GM13976 (cell line): ENCODE measurements around the gene VPS37C.

Source experiments
- DNase-seq: peaks from one replicate; pipeline ENCODE4 v3.0.0; 2012; ENCODE audit warnings: low spot score
- in situ Hi-C: fragments of 300-500 bp; cut with MboI; formaldehyde crosslinking; loops from one replicate; pipeline ENCODE4 v1.12.0; 2022; ENCODE audit warnings: low sequenced_read_pairs, mixed read lengths, inconsistent platforms; ENCODE audit not compliant: unreplicated experiment
- TF ChIP-seq, protein P1 (sequence below): IDR thresholded peaks from 2 replicates; pipeline ENCODE4 v1.5.1; 2012; ENCODE audit warnings: borderline replicate concordance, mild to moderate bottlenecking; ENCODE audit not compliant: insufficient read depth; ENCODE audit errors: extremely low read depth, missing control alignments, control extremely low read depth

The VPS37C gene

DNA sequence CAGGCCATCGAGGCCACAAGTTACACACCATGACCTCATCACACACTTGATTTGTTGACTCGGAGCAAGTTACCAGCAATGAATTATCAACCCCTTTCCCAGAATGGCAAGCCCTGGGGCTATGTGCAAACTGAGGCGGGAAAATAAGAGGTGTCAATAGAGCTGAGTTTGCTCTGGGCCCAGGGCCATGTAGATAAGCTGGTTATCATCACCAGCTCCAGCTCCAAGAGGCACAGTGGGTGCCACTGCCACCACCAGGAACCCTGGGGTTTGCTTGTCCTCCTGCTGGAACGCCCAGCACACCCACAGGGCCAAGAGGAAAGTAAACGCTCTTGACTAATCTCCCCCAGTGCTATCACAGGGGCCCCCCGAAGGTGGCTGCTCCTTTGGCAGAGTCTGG is 13.0 kb upstream of the VPS37C start:
- in situ Hi-C loops, result no loop called here
- TF ChIP-seq, protein P1, sequence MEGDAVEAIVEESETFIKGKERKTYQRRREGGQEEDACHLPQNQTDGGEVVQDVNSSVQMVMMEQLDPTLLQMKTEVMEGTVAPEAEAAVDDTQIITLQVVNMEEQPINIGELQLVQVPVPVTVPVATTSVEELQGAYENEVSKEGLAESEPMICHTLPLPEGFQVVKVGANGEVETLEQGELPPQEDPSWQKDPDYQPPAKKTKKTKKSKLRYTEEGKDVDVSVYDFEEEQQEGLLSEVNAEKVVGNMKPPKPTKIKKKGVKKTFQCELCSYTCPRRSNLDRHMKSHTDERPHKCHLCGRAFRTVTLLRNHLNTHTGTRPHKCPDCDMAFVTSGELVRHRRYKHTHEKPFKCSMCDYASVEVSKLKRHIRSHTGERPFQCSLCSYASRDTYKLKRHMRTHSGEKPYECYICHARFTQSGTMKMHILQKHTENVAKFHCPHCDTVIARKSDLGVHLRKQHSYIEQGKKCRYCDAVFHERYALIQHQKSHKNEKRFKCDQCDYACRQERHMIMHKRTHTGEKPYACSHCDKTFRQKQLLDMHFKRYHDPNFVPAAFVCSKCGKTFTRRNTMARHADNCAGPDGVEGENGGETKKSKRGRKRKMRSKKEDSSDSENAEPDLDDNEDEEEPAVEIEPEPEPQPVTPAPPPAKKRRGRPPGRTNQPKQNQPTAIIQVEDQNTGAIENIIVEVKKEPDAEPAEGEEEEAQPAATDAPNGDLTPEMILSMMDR, result no peak
- no peak for DNase-seq

DNA sequence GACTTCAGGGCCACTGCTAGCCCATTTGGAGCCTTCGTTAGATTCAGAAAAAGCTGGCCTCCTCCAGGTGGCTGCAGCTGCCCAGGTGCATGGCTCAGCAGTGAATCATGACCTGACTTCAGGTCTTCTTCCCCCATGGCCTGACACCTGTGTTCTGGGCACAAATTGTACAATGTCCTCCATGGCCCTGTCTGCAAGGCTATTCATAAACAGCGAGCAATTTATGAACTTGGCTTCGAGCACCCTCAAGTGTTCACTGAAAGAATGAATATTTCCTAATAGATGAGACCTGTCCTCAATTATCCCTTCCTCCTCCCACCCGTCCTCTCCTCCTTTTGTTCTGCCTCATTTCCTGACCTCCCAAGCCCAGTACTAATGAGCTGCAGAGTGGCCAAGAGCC is 12.2 kb upstream of the VPS37C start:
- DNase-seq, result no peak
- in situ Hi-C loops, result no loop called here
- TF ChIP-seq, protein P1, result no peak

DNA sequence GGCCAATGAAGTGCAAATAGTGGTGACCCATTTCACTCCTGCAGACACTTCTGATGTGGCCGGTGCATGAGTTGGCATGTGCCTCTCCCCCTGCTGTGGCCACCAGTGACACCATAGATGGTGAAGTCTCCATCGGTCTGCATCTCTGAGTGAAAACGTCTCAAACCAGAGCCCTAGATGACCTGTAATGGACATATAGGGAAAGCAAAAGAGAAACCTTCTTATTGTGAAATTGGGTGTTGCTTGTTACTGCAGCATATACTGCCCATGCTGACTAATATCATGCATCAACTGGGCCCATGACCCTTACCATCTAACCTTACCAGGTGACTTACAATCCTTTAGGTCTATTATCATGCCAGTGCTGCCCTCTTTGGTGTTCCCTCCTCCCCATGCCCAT is 11.7 kb upstream of the VPS37C start:
- in situ Hi-C loops, result no loop called here
- DNase-seq, result no peak
- TF ChIP-seq, protein P1, result no peak

DNA sequence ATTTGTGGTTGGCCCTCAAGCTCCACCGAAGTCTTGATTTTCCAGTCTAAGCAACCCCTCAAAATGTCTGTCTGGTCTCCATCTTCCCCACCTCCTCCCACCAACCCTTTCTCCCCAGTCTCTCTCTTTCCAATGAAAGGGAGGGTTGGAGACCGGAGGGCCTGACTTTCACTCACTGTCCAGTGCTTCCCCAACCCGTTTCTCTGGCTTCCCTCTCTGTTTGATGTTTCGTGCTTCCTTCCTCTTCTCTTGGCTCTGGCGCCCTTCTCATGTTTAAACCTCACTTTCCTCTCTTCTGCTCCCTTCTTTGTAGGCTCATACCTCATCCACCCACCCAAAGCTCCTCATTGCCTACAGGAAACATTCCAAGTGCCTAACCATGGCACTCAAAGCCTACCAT is 11.1 kb upstream of the VPS37C start:
- TF ChIP-seq, protein P1, result no peak
- in situ Hi-C loops, result no loop called here
- DNase-seq, result no peak

DNA sequence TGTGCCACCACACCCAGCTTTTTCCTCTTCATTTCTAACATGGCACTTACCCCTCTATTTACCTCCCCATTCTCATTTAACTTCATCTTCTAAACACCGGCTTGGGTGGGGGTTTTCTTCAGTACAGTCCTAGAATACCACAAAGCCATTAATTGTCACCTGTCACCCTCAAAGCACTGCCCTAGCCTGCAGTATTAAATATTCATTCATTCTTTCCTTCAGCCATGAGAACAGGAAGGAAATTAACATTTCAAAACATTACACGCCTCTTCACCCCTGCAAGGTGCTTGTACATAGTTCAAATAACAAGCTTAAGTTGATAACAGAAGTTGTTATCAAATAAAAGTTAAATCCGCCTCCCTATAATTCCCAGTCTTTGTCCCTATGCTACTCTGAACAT is 10.7 kb upstream of the VPS37C start:
- in situ Hi-C loops, result no loop called here
- TF ChIP-seq, protein P1, result no peak
- DNase-seq, result no peak

DNA sequence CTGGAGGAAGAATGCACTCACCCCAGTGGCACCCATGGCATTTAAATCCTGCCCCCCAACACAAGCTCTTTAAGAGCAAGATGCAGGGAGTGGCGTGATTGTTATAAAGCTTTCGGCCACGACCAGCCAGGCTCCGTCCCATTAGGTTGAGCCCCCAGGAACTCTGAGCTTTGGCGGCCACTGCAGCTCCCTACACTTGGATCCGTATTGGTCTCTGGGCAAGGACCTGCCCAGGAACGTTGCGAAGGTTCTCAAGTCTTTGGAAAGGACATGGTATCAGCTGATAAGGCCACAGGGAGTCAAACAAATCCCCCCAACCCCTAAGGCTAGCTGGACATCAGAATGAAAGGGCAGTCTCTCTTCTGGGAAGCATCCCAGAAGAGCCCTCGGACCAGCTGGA is 9.3 kb upstream of the VPS37C start:
- in situ Hi-C loops, result no loop called here
- no peak for DNase-seq
- TF ChIP-seq, protein P1, result no peak

DNA sequence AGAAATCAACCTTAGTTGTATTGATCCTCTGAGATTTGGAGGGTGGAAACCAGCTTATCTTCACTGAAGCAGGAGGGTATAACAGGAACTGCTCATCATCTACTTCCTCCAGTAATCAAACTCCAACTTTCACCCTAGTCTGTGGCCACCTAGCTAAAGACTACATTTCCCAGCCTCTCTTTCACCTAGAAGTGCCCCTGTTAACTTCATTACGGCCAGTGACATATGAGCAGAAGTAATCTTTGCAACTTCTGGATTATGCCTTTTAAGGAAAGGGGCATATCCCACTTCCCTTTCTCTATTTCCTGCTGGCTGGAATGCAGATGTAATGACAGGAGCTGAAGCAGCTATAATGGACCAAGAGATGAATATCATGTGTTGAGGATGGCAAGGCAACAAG is 7.6 kb upstream of the VPS37C start:
- TF ChIP-seq, protein P1, result no peak
- no peak for DNase-seq
- in situ Hi-C loops, result no loop called here
